GM12891 (cell line): ENCODE results near the gene CHSY3.
A peak's percentile ranks its signal among the peaks of the same experiment; 100 is the strongest.

ENCODE experiments used
- DNase-seq: peaks from one replicate; pipeline ENCODE4 v3.0.0; 2011; ENCODE audit warnings: low spot score; ENCODE audit not compliant: insufficient read length
- FAIRE-seq: peaks from 2 replicates; lab custom pipeline; 2011; peaks lifted over from hg19 to GRCh38; lab: Jason Lieb, UNC
- PAX5 ChIP-seq: IDR thresholded peaks from 2 replicates; pipeline ENCODE4 v1.6.1; 2011; ENCODE audit warnings: low read length, moderate library complexity, mild to moderate bottlenecking; ENCODE audit not compliant: insufficient read depth, severe bottlenecking
- POLR2A ChIP-seq: IDR thresholded peaks from 2 replicates; pipeline ENCODE4 v1.6.1; 2011; ENCODE audit warnings: low read depth, low read length, control low read depth
- POLR2AphosphoS5 ChIP-seq: IDR thresholded peaks from 2 replicates; pipeline ENCODE4 v1.6.1; 2011; ENCODE audit warnings: low read depth, low read length, control low read depth
- POU2F2 ChIP-seq: IDR thresholded peaks from 2 replicates; pipeline ENCODE4 v1.6.1; 2011; ENCODE audit warnings: low read depth, mild to moderate bottlenecking, control low read depth, low read length, moderate library complexity
- SPI1 ChIP-seq: IDR thresholded peaks from 2 replicates; pipeline ENCODE4 v1.6.1; 2011; ENCODE audit warnings: low read depth, low read length, control low read depth
- TAF1 ChIP-seq: IDR thresholded peaks from 2 replicates; pipeline ENCODE4 v1.6.1; 2011; ENCODE audit warnings: low read depth, low read length, control low read depth

The CHSY3 gene

DNA sequence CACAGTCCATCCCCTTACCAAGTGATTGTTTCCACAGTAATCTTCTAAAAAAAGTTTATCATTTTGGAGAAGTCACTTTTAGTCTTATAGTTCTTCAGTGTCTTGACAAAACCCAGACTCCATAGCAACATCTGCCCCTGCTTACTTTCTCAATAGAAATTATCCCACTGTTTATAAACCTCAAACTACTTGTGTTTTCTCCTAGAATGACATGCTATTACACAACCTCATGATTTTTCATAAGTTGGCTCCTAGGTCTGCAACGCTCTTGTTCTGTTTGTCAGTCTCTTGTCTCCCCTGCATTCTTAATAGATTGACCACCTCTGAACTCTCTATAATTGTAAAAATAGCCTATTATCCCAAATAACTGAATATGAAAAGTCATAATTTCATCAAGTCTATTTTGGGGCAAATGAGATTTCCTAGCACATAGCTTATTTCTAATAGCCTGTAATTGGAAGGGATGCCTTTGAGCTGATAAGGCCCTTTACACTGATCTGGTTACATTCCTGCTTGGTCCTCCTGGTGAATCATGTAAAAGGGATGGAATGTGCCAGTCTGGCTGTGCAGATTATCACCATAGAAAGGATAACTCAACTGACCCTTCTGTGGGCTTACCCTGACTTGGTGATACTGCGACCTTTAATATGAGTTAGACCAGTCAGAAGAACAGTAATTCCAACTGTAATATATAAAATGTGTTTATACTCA is 69.6 kb downstream of the CHSY3 start:
- TF ChIP-seq SPI1 (no peak), TAF1 (no peak), POLR2A (no peak), PAX5 (no peak), POU2F2 (no peak)
- FAIRE-seq, result no peak
- DNase-seq, result no peak

DNA sequence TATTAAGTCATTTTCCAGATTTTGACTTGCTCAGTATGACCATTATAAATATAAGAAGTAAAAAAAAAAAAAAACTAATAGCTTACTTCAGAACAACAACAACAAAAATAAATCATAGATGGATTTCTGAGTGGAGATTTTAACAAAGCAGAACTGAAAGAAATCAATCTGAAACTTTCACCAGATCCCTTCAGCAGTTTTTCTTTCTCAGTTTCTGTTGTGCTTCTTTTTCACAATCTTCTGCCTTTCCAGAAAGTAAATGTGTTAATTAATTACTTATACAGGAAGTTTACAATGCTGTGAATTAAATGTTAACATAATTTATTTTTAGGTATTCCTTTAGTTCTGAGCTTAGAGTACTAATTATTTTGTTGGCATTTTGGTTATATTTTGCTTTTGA is 73.5 kb downstream of the CHSY3 start:
- DNase-seq (no peak), FAIRE-seq (no peak)
- TF ChIP-seq PAX5 (no peak), SPI1 (peak; percentile 56; the same call in 1 of the 2 replicates), POLR2AphosphoS5 (no peak), TAF1 (no peak), POU2F2 (no peak), POLR2A (no peak)

DNA sequence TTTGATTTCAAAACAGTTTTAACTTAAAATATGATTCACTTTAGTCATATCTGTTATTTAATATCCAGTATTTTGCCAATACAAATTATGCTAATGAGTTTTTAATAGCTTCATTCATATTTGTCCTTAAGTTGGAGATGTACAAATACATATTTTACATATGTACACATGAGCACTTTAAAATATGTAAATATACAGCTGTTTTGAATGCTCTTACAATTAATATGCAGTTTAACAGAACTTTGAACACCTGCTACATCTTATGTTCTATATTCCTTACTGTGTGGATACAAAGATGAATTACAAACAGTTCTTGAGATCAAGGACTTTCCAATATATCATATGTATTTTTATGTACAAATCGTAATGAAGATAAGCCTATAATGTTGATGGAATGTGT is 74.0 kb downstream of the CHSY3 start:
- FAIRE-seq (no peak), DNase-seq (no peak)
- TF ChIP-seq SPI1 (no peak), PAX5 (no peak)

DNA sequence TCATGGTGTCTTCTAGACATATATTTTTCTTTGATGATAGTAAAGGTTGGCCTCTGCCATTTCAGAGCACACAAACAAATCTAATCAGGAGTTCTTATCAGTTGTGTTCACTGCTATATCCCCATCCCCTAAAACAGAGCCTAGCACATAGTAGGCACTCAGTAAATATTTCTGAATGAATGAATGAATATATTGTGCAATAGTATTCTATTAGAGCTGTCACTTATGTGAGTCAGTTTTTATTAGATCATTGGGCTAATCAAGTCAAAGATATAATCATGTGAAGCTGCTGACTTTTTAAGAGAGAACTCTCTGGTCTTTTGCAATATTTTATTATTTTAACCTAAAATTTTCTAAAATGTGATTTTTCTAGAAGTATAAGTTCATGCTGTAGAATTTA is 84.2 kb downstream of the CHSY3 start:
- TF ChIP-seq TAF1 (no peak), POLR2A (no peak), PAX5 (no peak), POU2F2 (no peak), SPI1 (no peak), POLR2AphosphoS5 (no peak)
- FAIRE-seq, result no peak
- no peak for DNase-seq

DNA sequence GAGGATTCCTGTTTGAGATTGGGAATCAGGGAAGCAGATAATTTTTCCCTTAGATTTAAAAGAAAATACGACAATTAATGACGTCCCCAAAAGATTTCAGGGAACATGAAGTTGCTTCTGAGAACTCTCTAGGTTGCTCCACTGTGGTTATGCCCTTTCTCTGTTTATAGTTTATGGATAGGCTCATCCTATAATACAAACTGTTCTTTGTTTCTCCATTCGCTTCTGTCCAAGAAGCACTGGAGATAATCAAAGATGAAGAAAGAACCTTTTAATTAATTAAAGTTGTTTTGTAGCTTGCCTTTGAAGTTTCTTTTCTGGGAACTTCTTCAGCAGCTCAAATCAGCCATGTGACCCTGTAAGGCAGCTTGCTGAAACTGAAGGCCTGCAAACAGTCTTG is 87.5 kb downstream of the CHSY3 start:
- no peak for TF ChIP-seq POLR2A
- TF ChIP-seq SPI1, result no peak
- no peak for TF ChIP-seq TAF1
- TF ChIP-seq POU2F2, result no peak
- TF ChIP-seq PAX5, result no peak
- TF ChIP-seq POLR2AphosphoS5, result no peak
- DNase-seq (no peak), FAIRE-seq (no peak)

DNA sequence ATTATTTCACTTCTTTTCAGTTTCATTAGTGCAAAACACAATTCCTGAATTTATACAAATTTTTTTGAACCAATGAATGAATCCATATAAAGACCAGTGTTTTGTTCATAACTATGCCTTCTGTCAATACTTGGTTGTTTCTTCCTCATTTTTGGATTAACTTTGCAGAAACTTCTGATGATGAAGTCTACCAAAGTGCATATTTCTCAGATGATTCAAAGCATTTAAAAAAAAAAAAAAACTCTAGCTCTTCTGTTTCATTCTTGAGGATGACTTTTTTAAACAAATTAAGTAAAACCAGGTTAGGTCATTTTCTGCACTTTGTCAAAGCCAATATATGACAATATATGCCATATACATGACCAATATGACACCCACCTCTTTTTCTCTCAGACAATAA is 92.6 kb downstream of the CHSY3 start:
- TF ChIP-seq POLR2A, result no peak
- TF ChIP-seq PAX5, result no peak
- TF ChIP-seq SPI1, result no peak
- TF ChIP-seq TAF1, result no peak
- no peak for TF ChIP-seq POU2F2
- TF ChIP-seq POLR2AphosphoS5, result no peak
- FAIRE-seq (no peak), DNase-seq (no peak)

DNA sequence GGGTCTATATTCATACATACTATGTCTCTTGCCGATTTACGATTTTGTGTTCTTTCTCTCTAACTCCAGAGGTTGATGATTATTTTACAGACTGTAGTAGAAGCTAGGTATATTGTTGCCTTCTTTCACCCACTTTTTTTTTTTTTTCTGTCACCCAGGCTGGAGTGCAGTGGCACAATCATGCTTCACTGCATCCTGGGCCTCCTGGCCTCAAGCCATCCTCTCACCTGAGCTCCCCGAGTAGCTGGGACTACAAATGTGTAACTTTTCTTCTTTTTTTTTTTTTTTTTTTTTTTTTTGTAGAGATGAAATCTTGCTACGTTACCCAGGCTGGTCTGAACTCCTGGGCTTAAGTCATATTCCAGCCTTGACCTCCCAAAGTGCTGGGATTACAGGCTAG is 96.2 kb downstream of the CHSY3 start:
- DNase-seq, result no peak
- TF ChIP-seq SPI1, result no peak
- no peak for TF ChIP-seq POLR2A
- no peak for TF ChIP-seq PAX5
- no peak for TF ChIP-seq TAF1
- TF ChIP-seq POU2F2, result no peak
- no peak for TF ChIP-seq POLR2AphosphoS5

DNA sequence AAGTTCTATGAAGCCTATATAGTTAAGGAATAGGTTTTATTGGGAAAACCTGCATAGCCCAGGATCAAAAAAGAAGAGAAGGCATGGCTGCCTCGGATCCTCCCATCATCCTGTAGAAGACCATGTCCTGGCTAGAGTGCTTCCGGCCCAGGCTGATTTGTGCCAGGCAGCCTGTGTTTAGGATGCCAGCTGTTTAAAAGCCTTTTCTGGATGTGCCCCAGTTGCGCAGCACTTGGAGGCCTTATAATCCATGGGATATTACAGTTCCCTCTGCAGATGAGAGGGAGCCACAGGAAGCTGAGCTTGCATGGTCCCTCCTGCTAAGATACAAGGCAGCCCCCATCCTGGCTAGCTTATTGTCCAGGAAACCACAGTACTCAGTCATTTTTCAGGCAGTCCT is 97.9 kb downstream of the CHSY3 start:
- FAIRE-seq (no peak), DNase-seq (no peak)
- TF ChIP-seq POLR2A, result no peak
- no peak for TF ChIP-seq SPI1
- no peak for TF ChIP-seq TAF1
- TF ChIP-seq POU2F2, result no peak
- TF ChIP-seq PAX5, result no peak

More for the DNA sequence above, 96.2 kb downstream of the CHSY3 start:
- no peak for FAIRE-seq

DNA sequence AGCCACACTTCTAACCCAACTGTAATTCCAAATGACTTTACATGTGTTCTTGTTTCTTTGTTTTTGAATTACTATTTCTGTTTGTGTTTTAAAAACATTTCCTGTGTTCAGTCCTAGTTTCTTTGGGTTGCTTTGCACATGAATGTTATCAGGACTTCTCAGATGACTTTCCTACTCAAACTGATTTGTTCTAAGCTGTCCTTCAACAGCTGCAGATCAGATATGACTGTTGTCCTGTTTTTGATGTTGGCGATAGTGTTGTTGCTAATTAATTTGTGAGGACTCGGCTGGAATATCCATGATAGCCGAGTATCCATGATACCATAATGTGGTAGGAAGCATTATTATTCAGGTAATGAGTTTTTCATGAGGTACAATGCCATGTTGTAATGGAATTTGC is 98.6 kb downstream of the CHSY3 start:
- FAIRE-seq (no peak), DNase-seq (no peak)
- TF ChIP-seq PAX5, result no peak
- no peak for TF ChIP-seq SPI1
- TF ChIP-seq POLR2AphosphoS5, result no peak
- no peak for TF ChIP-seq POLR2A
- no peak for TF ChIP-seq POU2F2
- TF ChIP-seq TAF1, result no peak

GRCh38 chr5:130011986-130012385 is 107.7 kb downstream of the CHSY3 start:
- TF ChIP-seq POLR2AphosphoS5, result no peak
- TF ChIP-seq POLR2A, result no peak
- TF ChIP-seq POU2F2, result no peak
- TF ChIP-seq PAX5, result no peak
- TF ChIP-seq TAF1, result no peak
- TF ChIP-seq SPI1, result no peak
- FAIRE-seq (no peak), DNase-seq (no peak)
